ENCODE measurements around the gene TNFRSF8. TPM values are rescaled to one million over a fixed set of nuclear protein-coding genes. Genes with fewer than 3 reads are reported as not detected.

TNFRSF8 gene
- total and polyA plus RNA-seq, 9 donors: 0.17 to 10.9 (median 0.45) TPM

GRCh38 chr1:12166834-12167492 is 103.9 kb downstream of the TNFRSF8 start, which contains the start of gene TNFRSF1B:
TNFRSF1B (plus strand) TSS chr1:12166991; CDS start chr1:12167092, 101 bp downstream.
- peak within 1 kb of the TSS; percentile 26 to 71 for H3K27ac ChIP-seq
- peak within 1 kb of the TSS; percentile 58 for H3K4me3 ChIP-seq
- H3K9me3 ChIP-seq: no peaks in the 10 kb centered on the region
- H3K4me1 ChIP-seq (ENCODE audit: insufficient read depth): peaks cover 19% of the 10 kb centered on the region
- 1 to 2% (median 1%) methylated on average over 64 to 79 of the region's 79 CpGs for WGBS, 3 donors
- H3K27me3 ChIP-seq: no peaks in the 10 kb centered on the region
- intact Hi-C loops (cut with DNase I): no loop called here
- peak; percentile 78 for TF ChIP-seq POLR2A (IDR thresholded peaks at IDR 0.05)
- no peak for TF ChIP-seq CTCF (IDR thresholded peaks at IDR 0.05)
- DNase-seq: peak; percentile 72 to 83 (median 78)
- H3K36me3 ChIP-seq: no peaks in the 10 kb centered on the region

GRCh38 chr1:12167493-12168429 is 104.7 kb downstream of the TNFRSF8 start:
- WGBS, 3 donors: 23 to 27% (median 24%) methylated on average over 33 of the region's 33 CpGs
- no peaks in the 10 kb centered on the region for H3K27me3 ChIP-seq
- DNase-seq: no peak
- H3K36me3 ChIP-seq: no peaks in the 10 kb centered on the region
- H3K4me1 ChIP-seq (ENCODE audit: insufficient read depth): peaks cover 12% of the 10 kb centered on the region
- no peaks in the 10 kb centered on the region for H3K9me3 ChIP-seq
- intact Hi-C loops (cut with DNase I): no loop called here
- H3K27ac ChIP-seq: peak overlapping the region; percentile 26 to 71
- H3K4me3 ChIP-seq: peak overlapping the region; percentile 58
- TF ChIP-seq CTCF (IDR thresholded peaks at IDR 0.05) (no peak), EP300 (IDR thresholded peaks at IDR 0.05) (no peak), POLR2A (IDR thresholded peaks at IDR 0.05) (no peak)

- intact Hi-C loops (cut with DNase I): no loop called here
- DNase-seq: no peak
- Histone ChIP-seq H3K9me3 (no peaks in the 10 kb centered on the region), H3K4me1 (ENCODE audit: insufficient read depth) (peaks cover 10% of the 10 kb centered on the region), H3K4me3 (peak overlapping the region; percentile 58), H3K27ac (no peak overlapping the region), H3K27me3 (no peaks in the 10 kb centered on the region), H3K36me3 (no peaks in the 10 kb centered on the region)
- WGBS, 3 donors: 72 to 76% (median 74%) methylated on average over 17 of the region's 17 CpGs
- TF ChIP-seq EP300 (IDR thresholded peaks at IDR 0.05) (no peak), POLR2A (IDR thresholded peaks at IDR 0.05) (no peak), CTCF (IDR thresholded peaks at IDR 0.05) (no peak)
Observed at GRCh38 chr1:12168451-12169160, 105.5 kb downstream of the TNFRSF8 start.

GRCh38 chr1:12169442-12170135 is 106.5 kb downstream of the TNFRSF8 start:
- TF ChIP-seq EP300 (IDR thresholded peaks at IDR 0.05) (no peak), POLR2A (IDR thresholded peaks at IDR 0.05) (no peak), CTCF (IDR thresholded peaks at IDR 0.05) (no peak)
- Histone ChIP-seq H3K4me1 (ENCODE audit: insufficient read depth) (peaks cover 10% of the 10 kb centered on the region), H3K36me3 (no peaks in the 10 kb centered on the region), H3K9me3 (no peaks in the 10 kb centered on the region), H3K27ac (no peak overlapping the region), H3K4me3 (no peak overlapping the region), H3K27me3 (no peaks in the 10 kb centered on the region)
- 89 to 94% (median 93%) methylated on average over 8 of the region's 8 CpGs for WGBS, 3 donors
- no peak for DNase-seq
- intact Hi-C loops (cut with DNase I): no loop called here
